ENCODE results near the gene SCN1A.
"Not testable (repeated sequence)": the region's sequence is repeated elsewhere in the genome, so short reads cannot be mapped to it uniquely, and the experiment has no call there.

SCN1A gene

DNA sequence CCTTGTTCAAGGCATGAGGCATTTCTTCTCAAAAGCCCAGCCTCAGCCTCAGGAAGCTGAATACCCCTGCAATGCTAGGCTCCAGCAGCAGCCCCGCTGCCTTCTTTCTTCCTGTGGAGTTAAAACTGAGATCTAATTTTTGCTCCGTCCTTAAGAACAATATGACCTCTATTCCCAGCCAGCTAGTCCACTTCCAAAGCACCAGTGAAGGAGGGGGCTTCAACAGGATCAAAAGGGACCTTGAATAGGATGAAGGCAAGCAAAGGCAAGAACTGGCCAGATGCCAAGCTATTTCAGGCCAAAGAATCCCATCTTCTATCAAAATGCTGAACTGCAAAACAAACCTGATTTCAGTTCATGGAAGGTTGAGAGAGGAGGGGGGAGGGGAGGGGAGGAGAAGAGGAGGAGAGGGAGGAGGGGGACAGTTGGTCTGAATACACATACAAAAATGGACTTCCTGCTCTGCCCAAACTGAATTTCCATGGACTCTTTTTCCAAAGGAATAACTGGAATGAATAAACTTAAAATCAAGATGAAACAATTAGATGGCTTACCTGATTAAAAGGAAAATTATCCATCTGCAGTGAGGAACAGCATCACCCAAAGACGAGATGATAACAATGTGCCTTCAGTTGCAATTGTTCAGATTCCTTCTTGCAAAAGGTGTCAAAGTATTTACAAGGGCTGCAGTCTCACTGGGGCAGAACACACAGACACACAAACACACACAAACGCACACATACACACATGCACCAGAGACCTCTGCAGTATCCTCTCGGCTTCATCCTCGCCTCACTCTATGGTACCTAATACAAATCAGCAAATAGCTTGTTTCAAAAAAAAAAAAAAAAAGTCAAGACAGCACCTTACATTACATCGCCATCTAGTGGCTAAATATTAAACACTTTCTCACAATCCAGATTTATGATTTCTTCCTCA is at the start of gene SCN1A:
SCN1A (minus strand) TSS at position 804 of the 939 bp plus-strand sequence. CDS start 54,399 bp downstream, outside the sequence.
- DNase-seq: peak; percentile 77

DNA sequence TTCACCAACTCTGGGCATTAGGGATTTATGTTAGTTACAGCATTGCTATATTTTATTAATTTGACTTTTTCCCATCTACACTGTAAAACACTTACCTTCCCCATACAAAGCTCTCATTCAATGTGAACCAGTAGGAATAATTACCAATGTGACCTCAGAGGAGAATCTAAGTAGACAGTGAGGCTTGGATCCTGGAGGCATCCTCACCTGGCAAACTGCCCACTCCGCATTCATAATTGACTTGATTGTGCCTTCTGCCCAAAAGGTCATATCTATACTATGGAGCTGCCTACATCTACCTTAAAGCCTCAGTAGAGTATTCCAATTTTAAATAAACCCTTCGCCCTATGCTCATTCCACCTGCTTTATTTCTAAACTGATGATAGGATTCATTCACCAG is 45.4 kb upstream of the SCN1A start:
- DNase-seq: no peak

DNA sequence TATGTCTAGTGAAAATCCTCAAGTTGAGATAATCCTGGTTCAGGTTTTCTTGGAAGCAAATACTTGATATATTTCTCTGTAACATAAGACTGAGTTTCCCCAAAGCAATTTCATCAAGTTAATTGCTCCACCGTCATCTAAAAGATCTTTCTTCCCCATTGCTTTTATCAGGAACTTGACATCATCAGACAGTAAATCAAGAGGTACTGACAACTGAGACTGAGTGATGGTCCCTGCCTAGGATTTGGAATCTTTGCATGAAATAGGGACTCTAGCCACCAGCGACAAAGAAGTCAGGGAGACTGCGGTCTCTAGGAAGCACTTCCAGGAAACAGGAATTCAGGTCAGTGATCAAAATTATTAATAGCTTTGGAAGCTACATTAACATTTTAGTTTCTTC is 43.4 kb upstream of the SCN1A start:
- DNase-seq: no peak

DNA sequence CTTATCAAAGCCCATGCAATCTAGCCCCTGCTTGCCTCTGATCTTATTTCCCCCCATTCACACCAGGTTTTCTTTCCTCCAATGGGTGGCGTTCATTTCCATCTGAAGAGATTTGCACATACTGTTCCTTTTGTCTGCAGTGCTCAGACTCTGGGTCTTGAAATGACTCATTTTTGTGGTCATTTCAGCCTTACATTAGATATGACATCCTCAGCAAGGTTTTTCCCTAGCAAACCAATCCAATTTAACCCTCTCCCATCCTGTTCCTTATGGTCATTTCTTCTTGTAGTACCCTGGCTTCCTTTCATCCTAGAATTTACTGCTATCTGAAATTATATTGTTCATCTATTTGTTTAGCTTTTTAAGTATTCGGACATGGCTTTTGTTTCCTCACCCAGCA is 42.5 kb upstream of the SCN1A start:
- DNase-seq: no peak

DNA sequence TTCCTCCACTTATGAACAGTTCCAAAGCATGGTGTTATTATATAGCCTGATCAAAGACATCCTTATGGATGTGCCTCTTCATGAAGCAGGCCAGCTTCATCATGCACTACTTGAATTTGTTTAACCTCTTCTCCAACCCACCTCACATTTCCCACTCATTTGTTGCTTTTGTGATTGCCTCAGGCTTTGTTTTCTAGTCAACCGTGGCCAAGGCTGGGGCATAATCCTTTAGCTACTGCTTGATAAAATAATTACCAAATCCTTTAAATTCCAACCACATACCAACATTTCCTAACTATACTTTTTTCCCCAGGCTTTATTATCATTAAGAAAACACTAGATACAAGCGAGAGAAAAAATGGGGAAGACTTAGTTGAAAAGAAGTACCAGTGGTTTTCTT is 39.6 kb upstream of the SCN1A start:
- DNase-seq: no peak

DNA sequence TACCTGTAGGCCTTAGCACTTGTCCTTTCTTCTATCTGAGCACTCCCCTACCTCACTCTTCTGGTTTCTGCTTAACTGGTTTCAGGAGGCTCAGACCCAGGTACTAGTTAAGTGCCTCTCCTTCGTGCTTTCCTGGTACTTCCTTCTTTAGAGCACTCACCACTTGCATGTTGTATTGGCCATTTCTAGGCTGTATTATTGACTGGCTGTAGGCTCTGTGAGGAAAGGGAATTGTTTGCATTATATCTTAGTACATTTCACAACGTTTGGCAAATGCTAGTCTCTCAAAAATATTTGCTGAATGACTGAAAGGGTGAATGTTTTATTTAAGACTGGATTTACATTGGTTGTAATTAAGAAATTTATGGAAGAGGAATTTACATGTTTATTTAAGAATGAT is 36.0 kb upstream of the SCN1A start:
- no peak for DNase-seq

DNA sequence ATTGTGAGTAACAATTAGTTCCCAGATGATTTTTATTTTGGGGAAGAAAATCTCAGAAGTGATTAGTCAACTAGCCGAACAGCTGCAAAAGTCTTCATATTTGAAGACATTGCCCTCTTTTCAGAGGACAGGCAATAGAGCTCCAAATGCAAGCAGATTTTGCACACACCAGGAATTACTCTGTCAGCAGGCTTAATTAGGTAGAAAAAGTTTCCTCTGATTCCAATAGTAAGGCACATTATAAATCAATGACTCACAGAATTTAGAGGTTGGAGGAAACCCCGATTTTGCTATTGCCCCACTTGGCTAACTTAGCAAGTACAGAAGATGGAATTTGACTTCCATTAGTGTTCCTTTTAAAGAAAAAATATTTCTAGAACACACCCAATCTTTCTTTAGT is 30.7 kb upstream of the SCN1A start:
- no peak for DNase-seq

DNA sequence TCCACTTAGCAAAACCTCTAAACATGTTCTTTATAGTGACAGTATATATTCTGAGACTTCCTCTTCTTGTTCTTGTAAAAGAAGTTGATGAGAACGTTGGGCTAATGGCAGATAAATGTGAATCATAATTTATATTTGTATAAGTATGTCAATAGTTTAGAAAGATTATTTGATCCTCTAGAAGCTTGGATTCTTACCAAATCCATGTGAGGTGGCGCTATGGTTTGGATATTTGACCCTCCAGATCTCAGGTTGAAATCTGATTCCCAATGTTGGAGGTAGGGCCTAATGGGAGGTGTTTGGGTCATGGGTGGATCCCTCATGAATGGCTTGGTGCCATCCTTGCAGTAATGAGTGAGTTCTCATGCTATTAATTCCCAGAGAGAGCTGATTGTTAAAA is 29.8 kb upstream of the SCN1A start:
- DNase-seq: no peak

DNA sequence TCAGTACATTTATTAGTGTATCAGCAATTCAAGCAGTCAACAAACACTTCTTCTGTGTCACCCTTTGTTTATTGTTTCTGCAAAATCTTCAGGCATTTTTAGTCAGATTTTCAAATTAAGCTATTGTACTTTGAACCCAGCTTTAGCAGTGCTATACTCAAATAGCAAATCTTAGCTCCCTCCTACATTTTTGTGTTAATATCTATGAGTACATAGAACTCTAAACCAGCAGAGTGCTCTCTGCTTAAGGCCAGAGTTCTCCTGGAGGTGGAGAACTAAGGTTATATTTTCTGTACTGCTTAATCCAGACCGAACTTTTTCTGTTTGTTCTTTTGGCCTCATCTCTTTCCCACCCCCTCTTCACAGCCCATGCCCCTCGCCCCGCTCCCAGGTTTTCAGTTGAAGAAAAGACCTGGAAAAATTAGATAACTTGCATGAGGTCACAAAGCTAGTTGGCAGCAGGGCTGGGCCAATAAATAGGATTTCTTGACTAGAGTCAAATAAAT is 29.2 kb upstream of the SCN1A start:
- DNase-seq: no peak

DNA sequence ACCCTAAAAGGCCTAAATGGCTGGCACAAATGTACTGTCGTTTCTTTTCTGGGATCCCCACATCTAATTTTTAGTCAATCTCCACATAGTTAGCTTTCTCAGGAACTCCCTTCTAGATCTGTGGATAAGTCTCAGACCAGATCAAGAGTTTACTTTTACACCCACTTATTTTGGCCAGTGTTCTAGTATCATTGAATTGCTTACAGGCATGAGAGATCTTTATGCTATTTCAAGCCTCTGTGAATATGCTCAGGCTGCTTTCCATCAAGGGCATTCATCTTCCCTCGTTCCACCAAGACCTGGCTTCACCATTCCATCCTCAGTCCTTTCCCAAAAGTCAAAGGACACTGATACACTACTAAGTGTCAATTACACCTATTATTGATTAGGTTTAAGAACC is 27.8 kb upstream of the SCN1A start:
- DNase-seq: no peak

DNA sequence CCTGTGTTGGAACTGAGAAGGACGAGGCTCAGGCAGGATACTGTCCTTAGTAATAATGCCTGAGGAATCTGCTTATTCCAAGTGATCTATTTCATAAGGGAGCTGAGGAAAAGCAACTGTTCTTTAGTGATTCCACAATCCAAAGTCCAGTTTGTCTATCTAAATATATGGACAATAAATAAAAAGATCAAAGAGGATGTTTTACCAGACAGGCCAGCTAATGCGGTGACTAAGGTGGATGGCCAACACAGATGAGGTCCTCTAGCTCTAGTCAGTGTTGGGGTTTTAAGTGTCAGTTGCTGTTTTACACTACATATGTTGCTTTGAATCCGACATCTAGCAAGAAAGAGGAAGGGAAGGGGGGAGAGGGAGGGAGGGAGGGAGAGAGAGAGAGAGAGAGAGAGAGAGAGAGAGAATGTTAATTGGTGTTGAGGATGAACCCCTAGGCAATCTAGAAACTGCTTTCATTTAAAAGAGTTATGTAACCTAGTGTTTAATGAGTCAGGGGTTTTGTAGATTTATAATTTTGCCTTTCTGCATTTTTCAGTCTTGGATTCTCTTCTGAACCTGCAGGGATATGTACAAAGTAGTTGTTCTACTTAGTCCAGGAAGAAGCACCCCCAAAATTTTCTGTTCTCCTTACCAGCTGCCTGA is 27.0 kb upstream of the SCN1A start:
- no peak for DNase-seq

DNA sequence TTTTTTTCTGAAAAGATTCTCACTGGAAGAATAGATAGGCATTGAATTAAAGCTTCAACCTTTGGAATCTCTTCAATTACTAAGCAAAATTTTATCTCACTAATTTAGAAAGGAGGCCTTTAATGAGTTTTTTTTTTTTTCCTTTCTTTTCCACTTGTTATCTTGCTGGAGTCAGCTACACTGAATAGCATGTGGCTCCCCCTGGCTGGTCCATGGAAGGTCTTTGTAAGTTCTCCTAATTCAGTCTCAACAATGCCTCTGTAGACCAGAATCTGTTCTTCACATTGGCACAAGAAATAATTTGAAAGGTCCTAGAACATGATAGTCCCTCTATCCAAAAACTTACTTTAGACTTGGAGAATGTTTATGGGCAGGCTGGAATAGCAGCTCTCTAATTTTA is 24.2 kb upstream of the SCN1A start:
- no peak for DNase-seq

DNA sequence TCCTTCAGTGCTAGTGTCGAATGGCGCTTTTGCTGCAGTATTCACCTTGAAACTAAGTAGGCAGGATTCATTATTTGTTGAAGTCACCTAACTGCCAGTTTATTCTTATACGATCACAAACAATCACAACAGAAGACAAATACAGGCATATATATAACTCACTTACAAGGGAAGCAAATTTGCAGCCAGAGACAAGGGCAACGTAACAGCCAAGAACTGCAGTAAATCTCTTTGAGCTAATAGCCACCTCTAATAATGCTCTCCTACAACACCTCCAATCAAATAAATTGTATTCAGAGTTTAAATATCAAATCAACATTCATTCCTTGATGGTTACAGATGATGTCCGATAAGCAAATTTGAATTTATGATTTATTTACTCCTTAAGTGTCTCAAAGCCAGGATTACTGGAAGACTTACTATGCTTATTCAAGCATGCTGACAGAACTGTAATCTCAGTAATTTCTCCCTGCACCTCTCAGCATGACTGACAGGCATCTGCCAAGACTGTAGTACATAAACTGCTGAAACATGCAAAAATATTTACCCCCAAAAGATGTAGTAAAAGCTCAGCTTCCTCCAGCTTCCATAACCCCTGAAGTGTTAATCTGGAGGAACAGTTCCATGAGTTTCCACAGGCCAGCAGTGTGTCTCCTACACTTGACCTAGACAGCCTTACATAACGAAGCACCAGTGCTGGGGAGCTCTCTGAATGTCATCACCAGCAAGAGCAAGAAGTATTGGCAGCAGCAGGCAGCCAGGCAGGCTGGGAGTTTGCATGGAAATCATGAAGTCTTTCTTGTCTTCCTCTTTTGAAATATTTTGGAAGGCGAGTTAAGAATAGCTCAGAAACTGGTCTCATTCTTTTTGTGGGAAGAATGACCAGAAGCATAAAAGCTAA is 20.9 kb upstream of the SCN1A start:
- no peak for DNase-seq

DNA sequence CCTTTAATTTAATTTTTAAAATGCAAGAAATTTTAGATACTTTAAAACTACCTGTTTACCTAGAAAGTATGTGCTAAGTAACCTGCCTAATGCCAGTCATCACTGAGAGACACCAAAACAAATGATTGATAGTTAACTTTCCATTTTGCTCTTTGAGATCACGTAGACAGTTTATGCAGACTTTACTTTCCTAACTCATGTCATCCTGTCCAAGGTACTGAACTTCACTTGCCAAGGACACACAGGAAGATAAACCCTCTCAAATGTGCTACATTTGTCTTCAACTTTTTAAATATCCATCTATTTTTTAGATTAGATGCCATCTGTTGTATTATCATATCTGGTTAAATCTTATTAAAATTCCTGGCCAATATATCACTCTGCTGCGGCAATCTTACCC is 20.1 kb upstream of the SCN1A start:
- no peak for DNase-seq

DNA sequence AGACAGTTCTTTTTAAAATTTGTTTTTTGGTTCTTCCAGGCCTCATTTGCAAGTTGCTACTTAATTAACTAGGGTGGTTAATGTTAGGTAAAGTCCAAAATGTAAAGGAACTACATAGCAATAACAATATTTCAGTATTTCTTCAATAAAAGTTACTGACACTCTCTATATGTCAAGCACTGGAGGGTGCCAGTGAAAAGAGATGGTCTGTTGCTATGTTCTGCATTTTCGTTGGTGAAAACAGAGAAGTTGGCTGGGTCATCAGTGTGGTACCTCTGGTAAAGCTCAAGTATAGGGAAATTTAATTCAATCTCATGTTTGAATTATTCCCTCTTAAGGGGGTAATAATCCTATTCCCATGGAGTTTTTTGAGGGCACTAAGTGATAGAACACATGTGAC is 16.3 kb upstream of the SCN1A start:
- DNase-seq: no peak

DNA sequence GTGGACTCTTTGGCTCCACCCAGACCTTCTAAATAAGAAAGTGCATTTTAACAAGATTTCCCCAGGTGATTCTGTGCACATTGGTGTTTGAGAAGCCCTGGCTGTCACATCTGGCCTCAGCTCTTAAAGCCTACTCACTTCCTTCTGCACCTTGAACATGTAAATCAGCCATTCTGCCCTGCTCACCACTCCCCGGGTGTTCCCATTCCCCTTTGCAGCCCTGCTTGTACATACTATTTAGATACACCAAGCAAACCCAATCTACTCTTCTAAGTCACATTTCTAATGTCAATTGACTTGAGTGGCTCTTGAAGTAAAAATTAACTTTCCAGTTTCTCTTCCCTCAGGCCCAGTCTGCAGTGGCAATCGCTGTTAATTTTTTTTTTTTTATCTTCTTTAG is 13.1 kb upstream of the SCN1A start:
- no peak for DNase-seq

DNA sequence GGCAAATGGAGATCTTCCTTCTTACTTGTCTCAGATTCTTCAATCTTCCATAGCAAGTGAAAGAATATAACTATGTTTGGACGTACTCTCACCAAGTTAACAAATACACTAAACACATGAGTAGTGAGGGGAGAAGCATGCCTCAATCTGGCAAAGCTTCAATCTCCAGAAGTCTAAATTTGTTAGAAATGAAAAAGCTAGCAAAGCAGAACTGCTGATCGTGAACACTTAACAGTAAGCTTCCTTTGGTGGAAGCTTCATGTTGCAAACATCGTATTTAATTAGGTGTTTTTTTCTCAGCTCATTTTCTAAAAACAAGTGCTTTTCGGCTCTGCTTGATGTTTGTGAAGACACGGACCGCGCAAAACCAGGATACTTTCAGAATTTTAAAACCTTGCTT is 12.7 kb upstream of the SCN1A start:
- no peak for DNase-seq

DNA sequence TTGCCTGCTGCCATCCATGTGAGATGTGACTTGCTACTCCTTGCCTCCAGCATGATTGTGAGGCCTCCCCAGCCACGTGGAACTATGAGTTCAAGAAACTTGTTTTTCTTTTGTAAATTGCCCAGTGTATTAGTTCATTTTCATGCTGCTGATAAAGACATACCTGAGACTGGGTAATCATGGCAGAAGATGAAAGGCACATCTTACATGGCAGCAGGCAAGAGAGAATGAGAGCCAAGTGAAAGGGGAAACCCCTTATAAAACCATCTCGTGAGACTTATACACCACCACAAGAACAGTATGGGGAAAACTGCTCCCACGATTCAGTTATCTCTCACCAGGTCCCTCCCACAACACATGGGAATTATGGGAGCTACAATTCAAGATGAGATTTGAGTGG is 11.7 kb upstream of the SCN1A start:
- not testable (repeated sequence) for DNase-seq

DNA sequence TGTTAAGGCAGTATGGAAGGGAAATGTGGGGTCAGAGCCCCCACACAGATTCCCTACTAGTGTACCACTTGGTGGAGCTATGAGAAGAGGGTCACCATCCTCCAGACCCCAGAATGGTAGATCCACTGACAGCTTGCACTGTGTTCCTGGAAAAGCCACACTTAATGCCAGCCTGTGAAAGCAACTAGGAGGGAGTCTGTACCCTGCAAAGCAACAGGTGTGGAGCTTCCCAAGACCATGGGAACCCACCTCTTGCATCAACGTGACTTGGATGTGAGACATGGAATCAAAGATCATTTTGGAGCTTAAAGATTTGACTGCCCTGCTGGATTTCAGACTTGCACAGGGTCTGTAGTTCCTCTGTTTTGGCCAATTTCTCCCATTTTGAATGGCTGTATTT is 10.8 kb upstream of the SCN1A start:
- no peak for DNase-seq

DNA sequence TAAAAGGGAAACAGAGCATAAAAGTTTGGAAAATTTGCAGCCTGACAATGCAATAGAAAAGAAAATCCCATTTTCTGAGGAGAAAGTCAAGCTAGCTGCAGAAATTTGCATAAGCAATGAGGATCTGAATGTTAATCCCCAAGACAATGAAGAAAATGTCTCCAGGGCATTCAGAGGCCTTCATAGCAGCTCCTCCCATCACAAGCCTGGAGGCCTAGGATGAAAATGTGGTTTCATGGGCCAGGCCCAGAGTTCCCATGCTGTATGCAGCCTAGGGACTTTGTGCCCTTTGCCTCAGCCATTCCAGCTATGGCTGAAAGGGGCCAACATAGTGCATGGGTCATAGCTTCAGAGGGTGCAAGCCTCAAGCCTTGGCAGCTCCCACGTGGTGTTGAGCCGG is 10.3 kb upstream of the SCN1A start:
- no peak for DNase-seq

DNA sequence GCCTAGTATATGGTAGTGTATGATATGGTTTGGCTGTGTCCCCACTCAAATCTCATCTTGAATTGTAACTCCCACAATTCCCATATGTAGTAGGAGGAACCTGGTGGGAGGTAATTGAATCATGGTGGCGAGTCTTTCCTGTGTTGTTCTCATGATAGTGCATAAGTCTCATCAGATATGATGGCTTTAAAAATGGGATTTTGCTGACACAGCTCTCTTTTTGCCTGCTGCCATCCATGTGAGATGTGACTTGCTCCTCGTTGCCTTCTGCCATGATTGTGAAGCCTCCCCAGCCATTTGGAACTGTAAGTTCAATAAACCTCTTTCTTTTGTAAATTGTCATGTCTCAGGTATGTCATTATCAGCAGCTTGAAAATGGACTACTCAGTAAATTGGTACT is 9.5 kb upstream of the SCN1A start:
- DNase-seq: no peak

DNA sequence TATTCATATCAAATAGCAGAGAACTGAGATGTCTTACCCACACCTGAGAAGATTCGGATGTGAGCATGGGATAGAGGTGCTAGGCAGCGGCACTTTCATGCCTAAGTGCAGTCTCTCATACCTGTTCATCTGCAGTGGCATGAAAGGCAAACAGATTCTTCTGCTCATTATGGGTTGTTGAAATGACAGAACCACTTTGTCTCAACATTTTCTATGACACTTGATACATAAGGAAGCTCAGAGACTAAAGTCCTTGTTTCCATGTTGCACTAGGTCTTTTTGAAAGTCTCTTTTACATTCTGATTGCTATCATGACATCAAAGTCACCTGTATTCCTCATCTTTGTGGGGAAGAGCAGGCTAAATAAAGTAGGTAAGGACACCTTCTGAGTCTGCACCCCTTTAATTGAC is 8.0 kb upstream of the SCN1A start:
- DNase-seq: no peak

DNA sequence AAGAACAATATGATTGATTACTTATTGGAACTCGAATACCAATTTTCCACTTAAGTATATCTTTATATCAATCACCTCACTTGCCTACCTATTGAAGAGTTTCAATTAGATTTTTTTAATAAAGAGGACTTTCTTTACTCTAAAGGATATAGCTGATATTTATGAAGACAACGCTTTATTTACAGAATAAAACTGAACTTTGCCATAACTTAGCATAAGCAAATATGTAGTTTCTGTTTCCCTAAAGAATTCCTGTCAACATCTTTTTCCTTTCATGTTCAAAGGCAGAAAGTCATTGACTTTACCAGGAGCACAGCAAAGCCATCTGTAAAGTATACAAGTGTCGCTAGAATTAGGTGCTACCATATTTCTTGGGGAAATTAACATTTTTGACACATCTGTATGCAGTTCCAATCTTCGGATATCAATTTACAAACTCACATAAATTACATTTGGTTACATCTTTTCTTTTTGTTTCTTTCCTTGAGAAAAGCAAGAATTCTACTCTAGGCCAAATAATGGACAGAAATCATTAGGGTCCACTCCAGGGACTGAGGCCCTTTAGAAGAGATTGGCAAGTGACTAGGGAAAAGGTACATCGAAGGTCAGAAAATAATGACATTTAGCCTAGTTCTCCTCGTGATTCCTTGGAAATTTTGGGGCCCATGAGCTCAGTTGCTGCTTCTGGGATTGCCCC is 7.5 kb upstream of the SCN1A start:
- no peak for DNase-seq
